ENCODE results near the gene TBC1D22A.

DNA sequence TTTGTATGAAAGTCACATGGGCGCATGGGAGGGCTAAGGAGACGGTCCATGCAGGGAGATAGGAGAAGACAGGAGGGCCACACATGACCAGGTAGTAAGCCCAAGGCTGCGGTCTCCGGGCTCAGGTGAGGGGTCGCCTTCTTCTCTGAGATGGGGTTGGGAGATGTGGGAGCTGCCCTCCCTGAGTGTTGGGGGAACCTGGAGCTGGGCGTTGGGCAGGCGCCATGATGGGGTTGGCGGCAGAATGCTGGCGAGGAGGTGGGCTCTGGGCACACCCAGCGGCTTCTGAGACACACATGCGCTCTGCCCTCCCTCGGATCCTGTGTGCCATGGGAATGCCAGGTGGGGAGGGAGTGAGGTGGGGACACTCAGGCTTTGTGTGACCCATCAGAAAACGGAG, 254.8 kb downstream of the TBC1D22A start:
- TF ChIP-seq, protein P1, sequence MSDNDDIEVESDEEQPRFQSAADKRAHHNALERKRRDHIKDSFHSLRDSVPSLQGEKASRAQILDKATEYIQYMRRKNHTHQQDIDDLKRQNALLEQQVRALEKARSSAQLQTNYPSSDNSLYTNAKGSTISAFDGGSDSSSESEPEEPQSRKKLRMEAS (IDR thresholded peaks at IDR 0.05; ENCODE audit: insufficient read depth, insufficient read length): no peak
- TF ChIP-seq, protein P2, sequence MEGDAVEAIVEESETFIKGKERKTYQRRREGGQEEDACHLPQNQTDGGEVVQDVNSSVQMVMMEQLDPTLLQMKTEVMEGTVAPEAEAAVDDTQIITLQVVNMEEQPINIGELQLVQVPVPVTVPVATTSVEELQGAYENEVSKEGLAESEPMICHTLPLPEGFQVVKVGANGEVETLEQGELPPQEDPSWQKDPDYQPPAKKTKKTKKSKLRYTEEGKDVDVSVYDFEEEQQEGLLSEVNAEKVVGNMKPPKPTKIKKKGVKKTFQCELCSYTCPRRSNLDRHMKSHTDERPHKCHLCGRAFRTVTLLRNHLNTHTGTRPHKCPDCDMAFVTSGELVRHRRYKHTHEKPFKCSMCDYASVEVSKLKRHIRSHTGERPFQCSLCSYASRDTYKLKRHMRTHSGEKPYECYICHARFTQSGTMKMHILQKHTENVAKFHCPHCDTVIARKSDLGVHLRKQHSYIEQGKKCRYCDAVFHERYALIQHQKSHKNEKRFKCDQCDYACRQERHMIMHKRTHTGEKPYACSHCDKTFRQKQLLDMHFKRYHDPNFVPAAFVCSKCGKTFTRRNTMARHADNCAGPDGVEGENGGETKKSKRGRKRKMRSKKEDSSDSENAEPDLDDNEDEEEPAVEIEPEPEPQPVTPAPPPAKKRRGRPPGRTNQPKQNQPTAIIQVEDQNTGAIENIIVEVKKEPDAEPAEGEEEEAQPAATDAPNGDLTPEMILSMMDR (IDR thresholded peaks at IDR 0.05; ENCODE audit: extremely low read depth in 1 of 2, insufficient read depth in 1 of 2, low read depth in 1 of 2, low read length in 2 of 2): no peak
- no peak for TF ChIP-seq POLR2A (IDR thresholded peaks at IDR 0.05; ENCODE audit: low read depth, low read length)
